Loucy (cell line): ENCODE results near the gene CROCC2.

Experiments
- H2AFZ ChIP-seq: fragments of 200-600 bp; sonication (generic); 2 replicates; pipeline ENCODE4 v1.6.0; 2016; ENCODE audit warnings: antibody characterized with exemption, mild to moderate bottlenecking, low read length, moderate library complexity
- H3F3A ChIP-seq: fragments of 200-600 bp; 2 replicates; pipeline ENCODE4 v1.6.0; 2016; ENCODE audit warnings: antibody characterized with exemption, low read depth, mild to moderate bottlenecking
- H3K27me3 ChIP-seq: fragments of 200-600 bp; sonication (generic); 2 replicates; pipeline ENCODE4 v1.6.1; 2014; ENCODE audit warnings: low read length, mild to moderate bottlenecking; ENCODE audit not compliant: insufficient read depth, poor library complexity, severe bottlenecking
- H3K36me3 ChIP-seq: fragments of 200-600 bp; sonication (generic); 2 replicates; pipeline ENCODE4 v1.6.1; 2016; ENCODE audit warnings: low read length; ENCODE audit not compliant: insufficient read depth
- H3K4me1 ChIP-seq: fragments of 200-600 bp; sonication (generic); 2 replicates; pipeline ENCODE4 v1.5.1; 2014; ENCODE audit warnings: low read length, mild to moderate bottlenecking; ENCODE audit not compliant: insufficient read depth, poor library complexity, severe bottlenecking
- H3K4me2 ChIP-seq: fragments of 200-600 bp; sonication (generic); 2 replicates; pipeline ENCODE4 v1.6.0; 2014; ENCODE audit warnings: antibody characterized with exemption, low read length, low read depth, mild to moderate bottlenecking; ENCODE audit not compliant: poor library complexity, severe bottlenecking
- H3K4me3 ChIP-seq: fragments of 200-600 bp; sonication (generic); 2 replicates; pipeline ENCODE4 v1.5.1; 2014; ENCODE audit warnings: low read length, mild to moderate bottlenecking, mixed read lengths; ENCODE audit not compliant: poor library complexity, severe bottlenecking
- H3K79me2 ChIP-seq: fragments of 200-600 bp; sonication (generic); 2 replicates; pipeline ENCODE4 v1.6.1; 2014; ENCODE audit warnings: low read length; ENCODE audit not compliant: insufficient read depth
- H3K9ac ChIP-seq: fragments of 200-600 bp; sonication (generic); 2 replicates; pipeline ENCODE4 v1.6.0; 2014; ENCODE audit warnings: mild to moderate bottlenecking, low read depth, low read length, moderate library complexity; ENCODE audit not compliant: poor library complexity, severe bottlenecking
- H3K9me2 ChIP-seq: fragments of 200-600 bp; sonication (generic); replicated peaks from 2 replicates; pipeline ENCODE4 v1.6.1; 2016; ENCODE audit warnings: low read depth, low read length, mixed read lengths
- H3K9me3 ChIP-seq: fragments of 200-600 bp; sonication (generic); 2 replicates; pipeline ENCODE4 v1.6.1; 2014; ENCODE audit warnings: mild to moderate bottlenecking, antibody characterized with exemption, low read length, low read depth; ENCODE audit not compliant: insufficient read depth
- H4K20me1 ChIP-seq: fragments of 200-600 bp; sonication (generic); 2 replicates; pipeline ENCODE4 v1.6.0; 2014; ENCODE audit warnings: antibody characterized with exemption, low read length, mild to moderate bottlenecking; ENCODE audit not compliant: insufficient read depth, poor library complexity, severe bottlenecking
- EZH2phosphoT487 ChIP-seq: fragments of 200-600 bp; IDR thresholded peaks from 2 replicates; pipeline ENCODE4 v1.6.1; 2018; ENCODE audit warnings: antibody characterized with exemption, mild to moderate bottlenecking, moderate library complexity, borderline replicate concordance
- TF ChIP-seq, protein P1 (sequence below): fragments of 200-600 bp; sonication (generic); conservative IDR thresholded peaks from 2 replicates; pipeline ENCODE4 v1.5.1; 2014; ENCODE audit warnings: mild to moderate bottlenecking, antibody characterized with exemption, low read length

Gene CROCC2

DNA sequence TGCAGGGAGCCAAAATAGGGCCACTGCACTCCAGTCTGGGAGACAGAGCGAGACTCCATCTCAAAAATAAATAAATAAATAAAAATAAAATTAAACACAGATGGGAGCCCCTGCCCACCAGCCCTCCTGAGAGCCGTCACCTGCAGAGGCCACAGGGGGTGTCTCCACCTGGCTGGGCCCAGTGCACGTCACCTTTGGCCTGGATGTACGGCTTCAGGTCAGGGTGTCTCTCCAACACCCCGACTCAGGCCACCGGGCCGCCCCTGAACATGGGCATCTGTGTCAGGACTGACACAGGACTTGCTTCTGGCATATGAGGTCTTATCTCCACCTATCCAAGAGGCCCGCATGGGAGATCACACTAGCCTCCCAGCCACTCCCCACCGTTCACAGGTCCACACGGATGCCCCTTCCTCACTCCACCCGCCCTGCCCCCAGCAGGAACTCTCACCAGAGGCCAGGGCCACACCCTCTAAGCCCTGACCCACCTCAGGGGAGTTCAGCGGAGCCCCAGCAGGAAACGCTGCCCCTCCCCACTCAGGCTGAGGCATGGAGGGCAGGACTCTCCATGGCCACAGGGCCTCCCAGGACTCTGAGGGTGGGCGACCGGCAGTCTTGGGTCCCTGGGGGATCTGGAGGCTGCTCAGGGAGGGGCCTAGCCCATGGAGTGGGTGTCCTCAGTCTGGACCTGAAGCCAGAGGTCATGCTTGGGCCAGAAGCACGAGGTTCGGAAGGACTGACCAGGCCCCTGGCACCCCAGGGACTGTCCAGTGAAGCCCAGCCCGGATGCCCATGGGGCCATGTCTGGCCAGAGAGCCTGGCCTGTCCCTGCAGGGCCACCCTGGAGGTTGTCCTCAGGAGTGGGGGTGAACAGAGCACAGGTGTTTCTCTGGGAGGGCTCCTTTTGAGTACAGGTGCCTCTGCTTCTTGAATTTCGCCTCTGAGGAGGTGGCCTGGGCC is 1.6 kb upstream of the CROCC2 start:
- H3K79me2 ChIP-seq, result no peaks in the 10 kb centered on the region
- H3K4me2 ChIP-seq, result no peak overlapping the region
- no peaks in the 10 kb centered on the region; the same call in 1 of the 2 replicates for H3K9me3 ChIP-seq
- no peak overlapping the region for H2AFZ ChIP-seq
- no peaks in the 10 kb centered on the region for H3K27me3 ChIP-seq
- no peaks in the 10 kb centered on the region for H3K36me3 ChIP-seq
- no peaks in the 10 kb centered on the region for H3F3A ChIP-seq
- H3K9me2 ChIP-seq, result no peaks in the 10 kb centered on the region
- H3K4me1 ChIP-seq, result no peaks in the 10 kb centered on the region
- H4K20me1 ChIP-seq, result no peaks in the 10 kb centered on the region
- no peak overlapping the region for H3K4me3 ChIP-seq
- H3K9ac ChIP-seq, result no peak overlapping the region
- TF ChIP-seq EZH2phosphoT487, result no peak
- TF ChIP-seq, protein P1, sequence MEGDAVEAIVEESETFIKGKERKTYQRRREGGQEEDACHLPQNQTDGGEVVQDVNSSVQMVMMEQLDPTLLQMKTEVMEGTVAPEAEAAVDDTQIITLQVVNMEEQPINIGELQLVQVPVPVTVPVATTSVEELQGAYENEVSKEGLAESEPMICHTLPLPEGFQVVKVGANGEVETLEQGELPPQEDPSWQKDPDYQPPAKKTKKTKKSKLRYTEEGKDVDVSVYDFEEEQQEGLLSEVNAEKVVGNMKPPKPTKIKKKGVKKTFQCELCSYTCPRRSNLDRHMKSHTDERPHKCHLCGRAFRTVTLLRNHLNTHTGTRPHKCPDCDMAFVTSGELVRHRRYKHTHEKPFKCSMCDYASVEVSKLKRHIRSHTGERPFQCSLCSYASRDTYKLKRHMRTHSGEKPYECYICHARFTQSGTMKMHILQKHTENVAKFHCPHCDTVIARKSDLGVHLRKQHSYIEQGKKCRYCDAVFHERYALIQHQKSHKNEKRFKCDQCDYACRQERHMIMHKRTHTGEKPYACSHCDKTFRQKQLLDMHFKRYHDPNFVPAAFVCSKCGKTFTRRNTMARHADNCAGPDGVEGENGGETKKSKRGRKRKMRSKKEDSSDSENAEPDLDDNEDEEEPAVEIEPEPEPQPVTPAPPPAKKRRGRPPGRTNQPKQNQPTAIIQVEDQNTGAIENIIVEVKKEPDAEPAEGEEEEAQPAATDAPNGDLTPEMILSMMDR, result no peak

DNA sequence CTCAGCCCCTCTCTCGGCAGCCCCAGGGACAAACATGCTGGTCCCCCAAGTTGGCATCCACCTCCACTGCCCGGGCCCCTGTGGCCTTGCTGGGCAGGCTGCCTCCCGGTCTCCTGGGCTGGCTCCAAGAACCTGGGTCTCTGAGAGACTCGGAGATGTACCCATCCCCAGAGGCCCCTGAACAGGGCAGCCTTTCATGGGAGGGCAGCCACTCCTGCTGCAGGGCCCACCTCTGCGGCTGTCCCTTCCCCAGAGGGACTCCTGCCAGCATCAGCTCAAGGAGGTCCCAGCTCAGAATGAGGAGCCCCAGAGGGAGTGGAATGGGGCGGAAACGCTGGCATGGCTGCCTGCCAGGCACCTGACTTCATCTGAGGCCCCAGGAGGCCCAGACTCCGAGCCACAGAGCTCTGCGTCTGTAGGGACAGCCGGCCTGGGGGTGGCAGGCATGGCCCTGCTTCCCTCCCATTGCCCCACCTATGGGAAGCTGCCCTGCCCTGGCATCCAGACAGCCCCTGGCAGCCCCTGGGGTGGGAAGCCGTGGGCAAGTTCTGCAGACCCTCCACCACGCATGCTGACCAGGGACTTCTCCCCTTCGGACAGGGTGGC is 857 bp upstream of the CROCC2 start:
- Histone ChIP-seq H2AFZ (no peak overlapping the region), H3K4me2 (no peak overlapping the region), H3F3A (no peaks in the 10 kb centered on the region), H3K4me3 (no peak overlapping the region), H3K9me3 (no peaks in the 10 kb centered on the region; the same call in 1 of the 2 replicates), H3K4me1 (no peaks in the 10 kb centered on the region), H3K79me2 (no peaks in the 10 kb centered on the region), H3K9me2 (no peaks in the 10 kb centered on the region), H3K27me3 (no peaks in the 10 kb centered on the region), H3K36me3 (no peaks in the 10 kb centered on the region), H4K20me1 (no peaks in the 10 kb centered on the region), H3K9ac (no peak overlapping the region)
- TF ChIP-seq, protein P1, result no peak
- no peak for TF ChIP-seq EZH2phosphoT487

DNA sequence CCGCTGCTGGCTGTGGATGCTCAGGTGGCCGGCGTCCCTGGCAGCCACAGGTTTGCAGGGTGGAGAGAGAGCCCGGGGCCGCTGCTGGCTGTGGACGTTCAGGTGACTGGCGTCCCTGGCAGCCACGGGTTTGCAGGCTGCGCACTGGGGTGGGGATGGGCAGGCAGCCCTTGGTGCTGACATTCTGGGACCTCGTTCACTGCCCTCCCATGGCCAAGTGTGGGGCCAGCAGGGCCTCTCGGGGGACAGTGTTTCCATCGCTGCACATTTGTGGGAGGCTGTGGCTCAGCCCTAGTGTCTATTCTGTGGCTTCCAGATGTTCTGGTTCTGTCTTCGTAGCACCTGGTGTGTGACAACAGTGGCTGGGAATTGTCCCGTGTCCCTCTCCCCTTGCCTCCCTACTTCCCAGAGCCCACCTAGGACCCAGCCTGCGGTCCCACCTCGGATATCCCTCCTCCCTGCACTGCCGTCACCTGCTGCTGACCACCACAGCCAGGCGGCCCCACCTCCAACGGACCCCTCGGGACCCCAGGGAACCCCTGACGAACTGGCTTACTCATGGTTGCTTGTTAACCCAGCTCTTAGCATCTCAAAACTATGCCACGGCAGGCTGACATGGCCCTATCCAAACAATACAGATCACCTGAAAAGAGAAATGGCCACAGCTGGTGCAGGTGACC is 915 bp downstream of the CROCC2 start:
- Histone ChIP-seq H3K9me2 (no peaks in the 10 kb centered on the region), H3K4me3 (no peak overlapping the region), H4K20me1 (no peaks in the 10 kb centered on the region), H3K4me1 (no peaks in the 10 kb centered on the region), H3F3A (no peaks in the 10 kb centered on the region), H3K9me3 (no peaks in the 10 kb centered on the region; the same call in 1 of the 2 replicates), H2AFZ (no peak overlapping the region), H3K36me3 (no peaks in the 10 kb centered on the region), H3K27me3 (no peaks in the 10 kb centered on the region), H3K4me2 (no peak overlapping the region), H3K9ac (no peak overlapping the region), H3K79me2 (no peaks in the 10 kb centered on the region)
- no peak for TF ChIP-seq EZH2phosphoT487
- TF ChIP-seq, protein P1, result no peak
